SU-DHL-6 (cell line): ENCODE measurements around the gene MAML1.

Source experiments
- H2AFZ ChIP-seq: fragments of 200-600 bp; sonication (generic); 2 replicates; pipeline ENCODE4 v1.6.1; 2014; ENCODE audit warnings: low read depth, mild to moderate bottlenecking, moderate library complexity, mixed read lengths, antibody characterized with exemption, low read length; ENCODE audit not compliant: severe bottlenecking
- H3F3A ChIP-seq: fragments of 200-600 bp; shearing (Covaris generic); 2 replicates; pipeline ENCODE4 v1.6.0; 2016; ENCODE audit warnings: antibody characterized with exemption, mild to moderate bottlenecking; ENCODE audit not compliant: insufficient read depth
- H3K27ac ChIP-seq: fragments of 200-600 bp; sonication (generic); 2 replicates; pipeline ENCODE4 v1.5.1; 2016; ENCODE audit warnings: low read depth, mild to moderate bottlenecking, low read length, moderate library complexity, mixed read lengths
- H3K27me3 ChIP-seq: fragments of 200-600 bp; sonication (generic), shearing (Covaris generic); 2 replicates; pipeline ENCODE4 v1.6.0; 2014; ENCODE audit warnings: mild to moderate bottlenecking, low read length
- H3K36me3 ChIP-seq: fragments of 200-600 bp; sonication (generic); 2 replicates; pipeline ENCODE4 v1.6.1; 2014; ENCODE audit warnings: mild to moderate bottlenecking, low read length, mixed read lengths
- H3K4me2 ChIP-seq: fragments of 300-600, 200-600 bp; shearing (Covaris generic), sonication (generic); 2 replicates; pipeline ENCODE4 v1.6.0; 2014; ENCODE audit warnings: low read length, low read depth, mild to moderate bottlenecking; ENCODE audit not compliant: poor library complexity, severe bottlenecking
- H3K4me3 ChIP-seq: fragments of 200-600 bp; sonication (generic); 2 replicates; pipeline ENCODE4 v1.5.1; 2014; ENCODE audit warnings: antibody characterized with exemption, low read length, mild to moderate bottlenecking, mixed read lengths; ENCODE audit not compliant: insufficient read depth, poor library complexity, severe bottlenecking
- H3K79me2 ChIP-seq: fragments of 200-600 bp; sonication (generic); 2 replicates; pipeline ENCODE4 v1.6.1; 2014; ENCODE audit warnings: mild to moderate bottlenecking, low read length, moderate library complexity; ENCODE audit not compliant: insufficient read depth
- H3K9ac ChIP-seq: fragments of 200-600 bp; sonication (generic); 2 replicates; pipeline ENCODE4 v1.7.0; 2014; ENCODE audit warnings: mild to moderate bottlenecking, low read length
- H3K9me2 ChIP-seq: fragments of 200-600 bp; sonication (generic); replicated peaks from 2 replicates; pipeline ENCODE4 v1.6.1; 2014; ENCODE audit warnings: low read length; ENCODE audit not compliant: insufficient read depth
- H3K9me3 ChIP-seq: fragments of 200-600 bp; sonication (generic); 2 replicates; pipeline ENCODE4 v1.6.1; 2014; ENCODE audit warnings: low read length, mixed read lengths; ENCODE audit not compliant: insufficient read depth
- H4K20me1 ChIP-seq: fragments of 200-600 bp; sonication (generic); 2 replicates; pipeline ENCODE4 v1.6.1; 2014; ENCODE audit warnings: low read depth, mild to moderate bottlenecking, antibody characterized with exemption, low read length, moderate library complexity, mixed read lengths
- CTCF ChIP-seq: fragments of 200-600 bp; sonication (generic); IDR thresholded peaks from one replicate; pipeline ENCODE4 v1.5.1; 2017; ENCODE audit warnings: antibody characterized with exemption, mild to moderate bottlenecking, low read length, moderate library complexity; ENCODE audit not compliant: insufficient read depth, poor library complexity, severe bottlenecking
- EZH2phosphoT487 ChIP-seq: fragments of 200-600 bp; sonication (generic), shearing (Covaris generic); conservative IDR thresholded peaks from 2 replicates; pipeline ENCODE4 v1.6.1; 2018; ENCODE audit warnings: mild to moderate bottlenecking, antibody characterized with exemption, low read length, moderate library complexity, mixed read lengths

MAML1 gene

GRCh38 chr5:179727106-179727505 lies 5.5 kb upstream of the MAML1 start:
- H3K27me3 ChIP-seq: no peaks in the 10 kb centered on the region
- peaks cover 72% of the 10 kb centered on the region for H3K36me3 ChIP-seq
- no peak overlapping the region for H3K27ac ChIP-seq
- H3K9ac ChIP-seq: no peak overlapping the region
- 0 out of 2 replicates have a peak, but pooled peaks cover 7% of the 10 kb centered on the region for H3K79me2 ChIP-seq
- H3K9me2 ChIP-seq: no peaks in the 10 kb centered on the region
- no peaks in the 10 kb centered on the region; the same call in 1 of the 2 replicates for H4K20me1 ChIP-seq
- TF ChIP-seq CTCF (no peak), EZH2phosphoT487 (no peak)
- no peak overlapping the region for H2AFZ ChIP-seq
- H3K4me2 ChIP-seq: no peak overlapping the region
- H3F3A ChIP-seq: peaks cover 58% of the 10 kb centered on the region
- no peak overlapping the region for H3K4me3 ChIP-seq
- no peaks in the 10 kb centered on the region for H3K9me3 ChIP-seq

GRCh38 chr5:179729303-179729702 lies 3.3 kb upstream of the MAML1 start:
- Histone ChIP-seq H3K4me3 (no peak overlapping the region), H3K9me3 (no peaks in the 10 kb centered on the region), H3K27ac (no peak overlapping the region), H3K9me2 (no peaks in the 10 kb centered on the region), H3F3A (peaks cover 59% of the 10 kb centered on the region), H3K4me2 (no peak overlapping the region), H3K27me3 (no peaks in the 10 kb centered on the region), H4K20me1 (no peaks in the 10 kb centered on the region; the same call in 1 of the 2 replicates), H2AFZ (no peak overlapping the region), H3K79me2 (peaks cover 11% of the 10 kb centered on the region), H3K36me3 (peaks cover 50% of the 10 kb centered on the region), H3K9ac (no peak overlapping the region)
- TF ChIP-seq CTCF: no peak
- no peak for TF ChIP-seq EZH2phosphoT487

GRCh38 chr5:179729727-179730126 lies 2.9 kb upstream of the MAML1 start:
- Histone ChIP-seq H3F3A (peaks cover 55% of the 10 kb centered on the region), H3K27ac (no peak overlapping the region; the same call in 1 of the 2 replicates), H4K20me1 (no peaks in the 10 kb centered on the region; the same call in 1 of the 2 replicates), H3K36me3 (peaks cover 46% of the 10 kb centered on the region), H3K4me2 (no peak overlapping the region), H3K9ac (no peak overlapping the region), H2AFZ (no peak overlapping the region), H3K9me2 (no peaks in the 10 kb centered on the region), H3K79me2 (peaks cover 15% of the 10 kb centered on the region), H3K4me3 (no peak overlapping the region), H3K27me3 (no peaks in the 10 kb centered on the region), H3K9me3 (no peaks in the 10 kb centered on the region)
- no peak for TF ChIP-seq CTCF
- TF ChIP-seq EZH2phosphoT487: no peak
